Measurements from ENCODE around the gene ECM2.

Gene ECM2

GRCh38 chr9:92500725-92501124 lies 35.1 kb downstream of the ECM2 start:
- Histone ChIP-seq H3K4me3 (ENCODE audit: insufficient read depth, low read length, poor library complexity, severe bottlenecking) (no peak overlapping the region), H2AFZ (ENCODE audit: low read depth, low read length, severe bottlenecking) (no peak overlapping the region), H3K4me2 (ENCODE audit: low read depth, low read length, poor library complexity, severe bottlenecking) (no peak overlapping the region), H3K27me3 (ENCODE audit: low read length) (no peaks in the 10 kb centered on the region), H3K27ac (ENCODE audit: low read depth, low read length) (no peak overlapping the region), H3K36me3 (ENCODE audit: low read length) (no peaks in the 10 kb centered on the region), H3F3A (ENCODE audit: insufficient read depth) (no peaks in the 10 kb centered on the region; the same call in 1 of the 2 replicates), H3K9ac (ENCODE audit: low read length) (no peak overlapping the region), H3K79me2 (ENCODE audit: insufficient read depth, low read length) (no peaks in the 10 kb centered on the region), H3K9me3 (ENCODE audit: insufficient read depth, low read length) (no peaks in the 10 kb centered on the region), H4K20me1 (ENCODE audit: low read depth, low read length) (no peaks in the 10 kb centered on the region), H3K9me2 (replicated peaks; ENCODE audit: insufficient read depth, low read length) (no peaks in the 10 kb centered on the region)
- TF ChIP-seq EZH2phosphoT487 (conservative IDR thresholded peaks at IDR 0.05; ENCODE audit: low read length) (no peak), CTCF (IDR thresholded peaks at IDR 0.05; ENCODE audit: insufficient read depth, low read length, poor library complexity, severe bottlenecking) (no peak)

DNA sequence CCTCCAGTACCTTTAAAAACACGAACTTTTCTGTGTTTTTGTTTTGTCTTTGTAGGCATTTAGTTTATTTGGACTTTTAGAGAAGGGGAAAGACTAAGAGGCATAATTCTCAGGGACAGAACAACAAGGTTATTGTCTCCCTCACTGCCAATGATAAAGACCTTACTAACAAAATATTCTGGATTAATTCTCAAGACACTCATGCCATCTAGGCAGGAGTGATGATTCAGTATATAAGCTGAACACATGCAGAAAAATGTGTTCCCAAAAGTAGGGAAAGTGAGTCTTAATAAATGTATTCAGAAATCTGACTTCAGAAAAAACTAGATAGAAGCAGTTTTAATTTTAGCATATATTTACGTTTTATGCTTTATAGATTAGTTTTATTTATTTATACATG lies 36.1 kb downstream of the ECM2 start:
- Histone ChIP-seq H3K9ac (ENCODE audit: low read length) (no peak overlapping the region), H3K4me2 (ENCODE audit: low read depth, low read length, poor library complexity, severe bottlenecking) (no peak overlapping the region), H3K27ac (ENCODE audit: low read depth, low read length) (no peak overlapping the region), H3K36me3 (ENCODE audit: low read length) (no peaks in the 10 kb centered on the region), H3K79me2 (ENCODE audit: insufficient read depth, low read length) (no peaks in the 10 kb centered on the region), H4K20me1 (ENCODE audit: low read depth, low read length) (no peaks in the 10 kb centered on the region), H3F3A (ENCODE audit: insufficient read depth) (no peaks in the 10 kb centered on the region; the same call in 1 of the 2 replicates), H3K27me3 (ENCODE audit: low read length) (no peaks in the 10 kb centered on the region), H3K9me2 (replicated peaks; ENCODE audit: insufficient read depth, low read length) (no peaks in the 10 kb centered on the region), H3K4me3 (ENCODE audit: insufficient read depth, low read length, poor library complexity, severe bottlenecking) (no peak overlapping the region), H2AFZ (ENCODE audit: low read depth, low read length, severe bottlenecking) (no peak overlapping the region), H3K9me3 (ENCODE audit: insufficient read depth, low read length) (no peaks in the 10 kb centered on the region)
- TF ChIP-seq CTCF (IDR thresholded peaks at IDR 0.05; ENCODE audit: insufficient read depth, low read length, poor library complexity, severe bottlenecking) (no peak), EZH2phosphoT487 (conservative IDR thresholded peaks at IDR 0.05; ENCODE audit: low read length) (no peak)

- no peak overlapping the region for H3K4me3 ChIP-seq (ENCODE audit: insufficient read depth, low read length, poor library complexity, severe bottlenecking)
Observed at GRCh38 chr9:92496396-92497176, 39.2 kb downstream of the ECM2 start.

More at GRCh38 chr9:92496396-92497176, 39.2 kb downstream of the ECM2 start:
- Histone ChIP-seq H3K79me2 (ENCODE audit: insufficient read depth, low read length) (no peaks in the 10 kb centered on the region), H3K9ac (ENCODE audit: low read length) (no peak overlapping the region), H3K27ac (ENCODE audit: low read depth, low read length) (no peak overlapping the region), H4K20me1 (ENCODE audit: low read depth, low read length) (no peaks in the 10 kb centered on the region), H3K9me3 (ENCODE audit: insufficient read depth, low read length) (no peaks in the 10 kb centered on the region), H3K4me2 (ENCODE audit: low read depth, low read length, poor library complexity, severe bottlenecking) (no peak overlapping the region), H2AFZ (ENCODE audit: low read depth, low read length, severe bottlenecking) (no peak overlapping the region), H3K27me3 (ENCODE audit: low read length) (no peaks in the 10 kb centered on the region), H3K9me2 (replicated peaks; ENCODE audit: insufficient read depth, low read length) (no peaks in the 10 kb centered on the region), H3K36me3 (ENCODE audit: low read length) (no peaks in the 10 kb centered on the region), H3F3A (ENCODE audit: insufficient read depth) (no peaks in the 10 kb centered on the region; the same call in 1 of the 2 replicates)
- TF ChIP-seq CTCF (IDR thresholded peaks at IDR 0.05; ENCODE audit: insufficient read depth, low read length, poor library complexity, severe bottlenecking), result no peak
- no peak for TF ChIP-seq EZH2phosphoT487 (conservative IDR thresholded peaks at IDR 0.05; ENCODE audit: low read length)

Data from SU-DHL-6 (cell line).